Epithelial cell of proximal tubule (primary cell): Measurements from ENCODE around the gene TRIP11. TPM values are rescaled to one million over a fixed set of nuclear protein-coding genes. Genes with fewer than 3 reads are reported as not detected.

Experiments used
- DNase-seq: peaks from one replicate; pipeline ENCODE4 v3.0.0-alpha.2; 2011; ENCODE audit warnings: low read depth
- H3K4me3 ChIP-seq: 2 replicates; pipeline ENCODE4 v1.5.1; 2011; ENCODE audit warnings: low read depth, mild to moderate bottlenecking, low read length
- total RNA-seq: library from RNA; depleted of rRNA; stranded (reverse); fragments of >200 nt; gene quantifications from 2 replicates; pipeline ENCODE4 v1.2.3, GENCODE V29; 2015
- TF ChIP-seq, protein P1 (sequence below): conservative IDR thresholded peaks from 2 replicates; pipeline ENCODE4 v1.5.1; 2012; ENCODE audit warnings: low read depth, mild to moderate bottlenecking, low read length

TRIP11 gene
- total RNA-seq, 1 donor from 2014 or later, result 12.0 TPM

DNA sequence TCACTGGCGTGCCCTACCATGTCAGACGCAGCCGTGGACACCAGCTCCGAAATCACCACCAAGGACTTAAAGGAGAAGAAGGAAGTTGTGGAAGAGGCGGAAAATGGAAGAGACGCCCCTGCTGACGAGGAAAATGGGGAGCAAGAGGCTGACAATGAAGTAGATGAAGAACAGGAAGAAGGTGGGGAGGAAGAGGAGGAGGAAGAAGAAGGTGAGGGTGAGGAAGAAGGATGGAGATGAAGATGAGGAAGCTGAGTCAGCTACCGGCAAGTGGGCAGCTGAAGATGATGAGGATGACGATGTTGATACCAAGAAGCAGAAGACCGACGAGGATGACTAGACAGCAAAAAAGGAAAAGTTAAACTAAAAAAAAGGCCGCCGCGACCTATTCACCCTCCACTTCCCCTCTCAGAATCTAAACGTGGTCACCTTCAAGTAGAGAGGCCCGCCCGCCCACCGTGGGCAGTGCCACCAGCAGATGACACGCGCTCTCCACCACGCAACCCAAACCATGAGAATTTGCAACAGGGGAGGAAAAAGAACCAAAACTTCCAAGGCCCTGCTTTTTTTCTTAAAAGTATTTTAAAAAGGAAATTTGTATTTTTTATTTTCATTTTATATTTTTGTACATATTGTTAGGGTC is 13.2 kb downstream of the TRIP11 start:
- H3K4me3 ChIP-seq, result no peak overlapping the region
- TF ChIP-seq, protein P1, sequence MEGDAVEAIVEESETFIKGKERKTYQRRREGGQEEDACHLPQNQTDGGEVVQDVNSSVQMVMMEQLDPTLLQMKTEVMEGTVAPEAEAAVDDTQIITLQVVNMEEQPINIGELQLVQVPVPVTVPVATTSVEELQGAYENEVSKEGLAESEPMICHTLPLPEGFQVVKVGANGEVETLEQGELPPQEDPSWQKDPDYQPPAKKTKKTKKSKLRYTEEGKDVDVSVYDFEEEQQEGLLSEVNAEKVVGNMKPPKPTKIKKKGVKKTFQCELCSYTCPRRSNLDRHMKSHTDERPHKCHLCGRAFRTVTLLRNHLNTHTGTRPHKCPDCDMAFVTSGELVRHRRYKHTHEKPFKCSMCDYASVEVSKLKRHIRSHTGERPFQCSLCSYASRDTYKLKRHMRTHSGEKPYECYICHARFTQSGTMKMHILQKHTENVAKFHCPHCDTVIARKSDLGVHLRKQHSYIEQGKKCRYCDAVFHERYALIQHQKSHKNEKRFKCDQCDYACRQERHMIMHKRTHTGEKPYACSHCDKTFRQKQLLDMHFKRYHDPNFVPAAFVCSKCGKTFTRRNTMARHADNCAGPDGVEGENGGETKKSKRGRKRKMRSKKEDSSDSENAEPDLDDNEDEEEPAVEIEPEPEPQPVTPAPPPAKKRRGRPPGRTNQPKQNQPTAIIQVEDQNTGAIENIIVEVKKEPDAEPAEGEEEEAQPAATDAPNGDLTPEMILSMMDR, result no peak

DNA sequence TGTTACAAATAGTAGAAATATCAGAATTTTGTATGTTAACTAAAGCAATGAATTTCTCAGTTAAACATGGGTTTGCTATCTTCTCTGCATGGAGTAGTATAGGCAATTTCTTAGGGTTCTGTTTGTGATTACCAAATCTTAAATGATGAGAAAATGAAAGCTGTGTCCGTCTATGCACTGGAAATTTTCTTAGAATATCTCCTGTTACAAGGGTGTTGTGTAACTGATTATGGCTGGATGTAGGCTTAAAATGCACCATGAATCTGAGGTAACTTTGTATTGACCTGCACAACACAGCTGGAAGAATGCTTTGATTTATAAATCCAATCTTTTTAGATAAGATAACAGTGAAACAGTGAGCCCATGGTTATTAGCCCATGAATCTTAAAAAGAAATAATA is 17.8 kb downstream of the TRIP11 start:
- no peak for DNase-seq
- TF ChIP-seq, protein P1, result no peak
- no peak overlapping the region for H3K4me3 ChIP-seq

More for the DNA sequence above, 13.2 kb downstream of the TRIP11 start:
- no peak for DNase-seq

DNA sequence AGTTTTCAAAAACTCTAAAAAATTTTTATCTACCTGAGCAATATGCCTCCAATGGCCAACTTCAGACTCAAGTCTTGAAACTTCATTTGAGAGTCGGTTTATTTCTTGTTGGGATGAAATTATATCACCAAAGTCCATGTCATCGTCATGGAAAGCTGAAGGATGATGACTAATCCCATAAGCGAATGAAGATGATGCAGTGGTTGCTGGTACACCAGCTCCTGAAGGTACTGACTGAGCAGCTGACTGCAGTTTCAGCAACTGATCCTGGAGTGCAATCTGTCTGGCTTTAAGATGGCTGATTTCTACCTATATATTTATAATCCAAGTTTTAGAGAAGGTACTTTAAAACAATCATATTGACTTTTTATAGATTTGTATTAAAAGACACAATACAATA is 18.3 kb downstream of the TRIP11 start:
- no peak overlapping the region for H3K4me3 ChIP-seq
- no peak for DNase-seq
- TF ChIP-seq, protein P1, result no peak

DNA sequence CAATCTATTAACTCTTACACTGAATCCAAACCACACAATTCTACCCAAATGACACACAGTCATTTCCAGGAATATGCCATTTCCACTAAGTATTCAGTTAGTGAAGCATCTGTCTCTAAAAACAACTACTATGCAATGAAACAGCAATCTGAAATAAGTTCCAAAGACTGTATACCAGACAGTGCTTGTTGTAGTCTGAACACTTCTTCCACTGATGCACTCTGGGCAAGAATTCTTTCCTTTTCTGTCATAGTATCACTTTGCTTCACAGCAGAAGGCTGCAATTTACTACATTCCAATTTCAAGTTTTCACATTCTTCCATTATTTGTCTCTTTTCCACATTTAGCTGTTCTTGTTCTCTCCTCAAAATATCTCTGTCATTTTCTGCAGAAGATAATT is 25.8 kb downstream of the TRIP11 start:
- H3K4me3 ChIP-seq, result no peak overlapping the region
- TF ChIP-seq, protein P1, result no peak
- DNase-seq, result no peak

DNA sequence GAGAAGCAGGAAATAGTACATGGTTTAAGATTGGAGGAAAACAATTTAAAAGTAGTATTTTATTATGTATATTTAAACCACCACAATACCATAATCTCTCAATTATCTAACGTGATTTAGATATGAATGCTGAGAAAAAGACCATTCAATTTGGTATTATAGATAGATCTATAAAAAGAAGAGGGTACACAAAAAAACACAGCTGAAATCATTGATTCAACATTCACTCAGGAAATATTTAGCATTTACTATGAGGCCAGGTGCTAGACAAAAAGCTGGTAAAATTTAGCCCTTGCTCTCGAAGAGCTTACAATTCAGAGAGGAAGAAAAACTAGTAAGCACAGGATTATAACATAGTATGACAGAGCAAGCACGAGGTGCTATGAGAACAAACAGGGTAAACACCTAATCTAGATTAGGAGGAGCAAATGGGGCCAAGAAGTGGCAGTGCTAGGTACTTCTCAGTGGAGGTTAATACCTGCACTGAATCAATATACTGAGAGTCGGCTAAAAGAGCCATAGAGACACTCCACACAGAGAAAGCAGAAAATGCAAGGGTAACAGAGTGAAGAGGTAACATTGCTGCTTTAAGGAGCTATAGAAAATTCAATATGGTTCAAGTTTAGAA is 27.6 kb downstream of the TRIP11 start:
- TF ChIP-seq, protein P1, result no peak
- no peak for DNase-seq
- H3K4me3 ChIP-seq, result no peak overlapping the region

DNA sequence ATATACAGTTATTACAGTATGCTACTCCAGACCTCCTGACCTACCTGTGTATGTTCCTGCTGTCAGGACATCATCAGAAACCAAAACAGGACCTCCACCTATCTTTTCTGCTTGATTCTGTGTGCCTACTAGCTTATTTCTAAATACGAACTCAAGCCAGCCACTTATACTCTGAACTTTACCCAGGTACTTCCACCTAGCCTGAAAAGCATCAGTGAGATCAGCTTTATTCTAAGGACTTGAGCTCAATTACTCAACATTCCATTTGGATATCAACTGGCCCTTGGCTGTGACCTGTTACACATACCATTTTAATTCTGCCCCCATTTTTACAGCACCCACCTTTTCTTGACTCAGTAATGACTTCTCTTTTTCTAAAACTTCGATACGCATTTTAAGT is 29.2 kb downstream of the TRIP11 start:
- no peak overlapping the region for H3K4me3 ChIP-seq
- TF ChIP-seq, protein P1, result no peak
- DNase-seq, result no peak

DNA sequence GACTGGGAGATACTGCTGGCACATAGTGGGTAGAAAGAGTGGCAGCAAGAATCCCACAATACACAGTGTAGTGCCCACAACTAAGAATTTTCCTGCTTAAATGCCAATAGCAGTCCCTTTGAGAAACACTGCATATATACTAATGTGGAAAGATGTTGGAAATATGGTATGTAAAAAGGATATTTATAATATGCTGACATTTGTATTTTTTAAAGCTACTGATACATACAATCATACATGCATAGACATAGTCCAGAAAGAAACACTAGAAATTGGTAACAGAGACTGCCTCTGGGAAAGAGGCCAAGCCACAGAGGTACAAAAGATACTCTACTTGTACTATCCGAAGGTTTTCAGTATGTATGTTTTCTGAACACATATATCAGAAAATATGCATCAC is 30.3 kb downstream of the TRIP11 start:
- DNase-seq, result no peak
- TF ChIP-seq, protein P1, result no peak
- H3K4me3 ChIP-seq, result no peak overlapping the region
